Measurements from ENCODE around the gene HLA-DMB. TPM values are rescaled to one million over a fixed set of nuclear protein-coding genes. Genes with fewer than 3 reads are reported as not detected.

Gene HLA-DMB
- total and polyA plus RNA-seq, 3 experiments from 2014 or later: 4.3 to 25.6 (median 5.3) TPM

DNA sequence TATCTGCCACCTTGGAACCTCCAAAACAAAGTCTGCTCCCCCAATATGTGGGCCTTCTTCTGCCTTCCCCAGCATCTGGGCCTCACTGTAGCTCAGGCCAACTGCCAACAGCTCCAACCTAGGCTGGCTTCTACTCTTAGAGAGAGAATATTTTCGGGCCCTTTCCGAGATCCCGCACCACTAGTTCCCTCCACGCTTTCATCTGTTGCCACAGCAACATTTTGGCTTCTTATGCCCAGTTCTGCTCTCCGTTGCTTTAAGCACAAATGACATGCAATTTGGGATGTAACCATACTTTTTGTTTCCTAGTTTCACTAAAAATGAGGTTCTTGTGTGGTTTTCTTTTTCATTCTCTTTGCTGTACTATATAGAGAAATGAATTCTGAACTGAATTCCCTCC lies 53.2 kb downstream of the HLA-DMB start:
- POLR2A ChIA-PET: interaction anchor here (0.7 kb wide), 1 partner anchor 20 kb away, joined by 4 read pairs; no protein-coding TSS in a partner anchor
- H3K27ac Mint-ChIP-seq: peak overlapping the region in 2 of 8 donors; percentile 26 to 56

DNA sequence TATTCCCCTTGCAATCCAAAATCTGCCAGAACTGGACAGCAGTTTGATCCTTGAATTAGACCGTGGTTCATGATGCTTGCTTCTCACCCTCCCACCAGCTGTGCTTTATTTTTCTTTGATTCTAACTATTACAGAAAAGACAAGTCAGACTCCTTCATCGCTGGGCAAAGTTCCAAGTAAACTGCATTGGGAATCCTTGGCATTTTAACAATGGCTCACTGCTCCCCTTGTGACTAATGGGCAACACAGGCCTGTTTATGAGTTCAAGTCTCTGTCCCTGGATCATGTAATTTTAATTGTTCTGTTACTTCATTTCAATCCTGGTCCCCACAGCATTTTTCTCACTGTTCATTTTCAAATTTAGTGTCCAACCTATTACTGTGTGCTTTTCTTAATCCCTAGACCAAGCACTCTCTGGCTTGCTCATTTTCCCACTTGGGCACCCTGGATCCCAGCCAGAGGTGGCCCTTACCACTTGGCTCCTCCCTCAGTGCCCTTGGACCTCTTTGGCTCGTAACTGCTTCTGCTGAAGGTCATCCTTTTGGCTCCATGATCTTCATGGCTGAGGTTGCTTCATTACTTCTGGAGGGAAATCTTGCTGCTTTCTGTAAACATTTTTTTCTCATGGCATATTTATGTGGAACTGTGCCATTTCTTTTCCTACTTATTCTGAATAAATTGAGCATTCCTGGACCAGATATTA lies 54.0 kb downstream of the HLA-DMB start:
- Histone ChIP-seq H3K27me3 (ENCODE audit: insufficient read depth, low read length, poor library complexity, severe bottlenecking) (no peaks in the 10 kb centered on the region), H3K36me3 (ENCODE audit: insufficient read depth, low read length) (no peaks in the 10 kb centered on the region), H3K4me3 (ENCODE audit: low read length) (no peak overlapping the region), H3K27ac (ENCODE audit: low read depth, low read length) (no peak overlapping the region), H3K9me3 (ENCODE audit: low read length) (no peaks in the 10 kb centered on the region), H3K4me1 (ENCODE audit: insufficient read depth, low read length) (no peaks in the 10 kb centered on the region)
- no peaks in the 10 kb centered on the region for H3K27me3 Mint-ChIP-seq
- H3K4me1 Mint-ChIP-seq: no peaks in the 10 kb centered on the region
- no peak for DNase-seq
- H3K9me3 Mint-ChIP-seq: no peaks in the 10 kb centered on the region
- CTCF ChIA-PET: interaction anchor here (1.2 to 5.4 kb wide), 13 partner anchors 29 to 101 kb away, joined by 3 to 64 read pairs (median 8); partner anchors contain the start of genes HLA-DMA and HLA-DMB
- no peak overlapping the region for H3K27ac Mint-ChIP-seq
- H3K36me3 Mint-ChIP-seq: peaks cover 0 to under 1% (median 0%) of the 10 kb centered on the region in 3 donors
- no peak overlapping the region for H3K4me3 Mint-ChIP-seq
- POLR2A ChIA-PET: interaction anchor here (1.4 kb wide), 1 partner anchor 85 kb away, joined by 8 read pairs; no protein-coding TSS in a partner anchor

More for the DNA sequence above, 53.2 kb downstream of the HLA-DMB start:
- Histone ChIP-seq H3K9me3 (ENCODE audit: low read length) (no peaks in the 10 kb centered on the region), H3K36me3 (ENCODE audit: insufficient read depth, low read length) (no peaks in the 10 kb centered on the region), H3K4me1 (ENCODE audit: insufficient read depth, low read length) (no peaks in the 10 kb centered on the region), H3K27ac (ENCODE audit: low read depth, low read length) (no peak overlapping the region), H3K27me3 (ENCODE audit: insufficient read depth, low read length, poor library complexity, severe bottlenecking) (no peaks in the 10 kb centered on the region), H3K4me3 (ENCODE audit: low read length) (no peak overlapping the region)
- CTCF ChIA-PET: interaction anchor here (1.3 to 1.4 kb wide), 2 partner anchors 66 to 97 kb away, joined by 6 to 9 read pairs; no protein-coding TSS in a partner anchor
- no peaks in the 10 kb centered on the region for H3K9me3 Mint-ChIP-seq
- no peak overlapping the region for H3K4me3 Mint-ChIP-seq
- H3K4me1 Mint-ChIP-seq: no peaks in the 10 kb centered on the region
- no peak for DNase-seq
- H3K27me3 Mint-ChIP-seq: no peaks in the 10 kb centered on the region
- no peaks in the 10 kb centered on the region for H3K36me3 Mint-ChIP-seq

- ChIA-PET CTCF (interaction anchor here (0.6 to 5.4 kb wide), 25 partner anchors 13 to 108 kb away, joined by 3 to 64 read pairs (median 5); partner anchors contain the start of genes HLA-DMA, HLA-DMB and TAP2), POLR2A (interaction anchor here (0.6 to 1.4 kb wide), 5 partner anchors 47 to 1538 kb away, joined by 3 to 8 read pairs (median 3); partner anchors contain the start of genes HLA-DMB and TAP2)
- Mint-ChIP-seq H3K4me3 (peak overlapping the region in 1 of 7 donors; percentile 3), H3K27ac (no peak overlapping the region), H3K9me3 (no peaks in the 10 kb centered on the region), H3K36me3 (peaks cover 0 to 5% (median 2%) of the 10 kb centered on the region in 3 donors), H3K4me1 (no peaks in the 10 kb centered on the region), H3K27me3 (no peaks in the 10 kb centered on the region)
- no peaks in the 10 kb centered on the region for H3K9me3 ChIP-seq (ENCODE audit: low read length)
- DNase-seq: peak in 2 of 5 donors; percentile 62 to 68
- no peaks in the 10 kb centered on the region for H3K27me3 ChIP-seq (ENCODE audit: insufficient read depth, low read length, poor library complexity, severe bottlenecking)
- H3K36me3 ChIP-seq (ENCODE audit: insufficient read depth, low read length): no peaks in the 10 kb centered on the region
- H3K4me3 ChIP-seq (ENCODE audit: low read length): no peak overlapping the region
- H3K4me1 ChIP-seq (ENCODE audit: insufficient read depth, low read length): no peaks in the 10 kb centered on the region
- H3K27ac ChIP-seq (ENCODE audit: low read depth, low read length): no peak overlapping the region
Measured at GRCh38 chr6:32885698-32886286, 55.0 kb downstream of the HLA-DMB start.

Other genes starting within 250 kb of the HLA-DMB start
- gene HLA-DQA2, start 199.6 kb downstream of the HLA-DMB start, total RNA-seq: 1 to 10 TPM; 1.2 TPM
- gene HLA-DQA2, start 199.6 kb downstream of the HLA-DMB start, polyA plus RNA-seq: 1.9 TPM
- under 1 TPM; 0.83 to 0.97 TPM for gene HLA-DQB2, start 177.5 kb downstream of the HLA-DMB start, total RNA-seq
- 5.0 TPM for gene HLA-DQB2, start 177.5 kb downstream of the HLA-DMB start, polyA plus RNA-seq
- gene HLA-DOB, start 124.0 kb downstream of the HLA-DMB start, total RNA-seq: under 1 TPM; 0.77 to 0.97 TPM
- gene HLA-DOB, start 124.0 kb downstream of the HLA-DMB start, polyA plus RNA-seq: 0.62 TPM
- 100 to 1,000 TPM; 221 to 228 TPM for gene TAP2, start 102.3 kb downstream of the HLA-DMB start, total RNA-seq
- 35.8 TPM for gene TAP2, start 102.3 kb downstream of the HLA-DMB start, polyA plus RNA-seq
- 100 to 1,000 TPM; 311 to 326 TPM for gene PSMB8, start 97.0 kb downstream of the HLA-DMB start, total RNA-seq
- 422 TPM for gene PSMB8, start 97.0 kb downstream of the HLA-DMB start, polyA plus RNA-seq
- 100 to 1,000 TPM; 394 to 407 TPM for gene TAP1, start 87.3 kb downstream of the HLA-DMB start, total RNA-seq
- 396 TPM for gene TAP1, start 87.3 kb downstream of the HLA-DMB start, polyA plus RNA-seq
- 100 to 1,000 TPM; 245 to 255 TPM for gene PSMB9, start 86.8 kb downstream of the HLA-DMB start, total RNA-seq
- gene PSMB9, start 86.8 kb downstream of the HLA-DMB start, polyA plus RNA-seq: 597 TPM
- 10 to 100 TPM; 14.0 to 16.5 TPM for gene HLA-DMA, start 12.1 kb upstream of the HLA-DMB start, total RNA-seq
- 35.0 TPM for gene HLA-DMA, start 12.1 kb upstream of the HLA-DMB start, polyA plus RNA-seq
- 100 to 1,000 TPM; 373 to 387 TPM for gene BRD2, start 27.6 kb upstream of the HLA-DMB start, total RNA-seq
- 89.9 TPM for gene BRD2, start 27.6 kb upstream of the HLA-DMB start, polyA plus RNA-seq
- gene HLA-DOA, start 68.6 kb upstream of the HLA-DMB start, total RNA-seq: 1 to 10 TPM; 6.7 to 6.9 TPM
- 12.0 TPM for gene HLA-DOA, start 68.6 kb upstream of the HLA-DMB start, polyA plus RNA-seq
- 10 to 100 TPM; 69.8 to 71.7 TPM for gene HLA-DPA1, start 132.6 kb upstream of the HLA-DMB start, total RNA-seq
- gene HLA-DPA1, start 132.6 kb upstream of the HLA-DMB start, polyA plus RNA-seq: 156 TPM
- 10 to 100 TPM; 20.8 to 25.1 TPM for gene HLA-DPB1, start 135.0 kb upstream of the HLA-DMB start, total RNA-seq
- gene HLA-DPB1, start 135.0 kb upstream of the HLA-DMB start, polyA plus RNA-seq: 178 TPM